GM18517 (cell line): Measurements from ENCODE around the gene CBX7.

Experiments used
- ATAC-seq: cut with Tn5 transposase; IDR thresholded peaks from one replicate; pipeline ENCODE4 v1.9.1; 2021; ENCODE audit warnings: mild to moderate bottlenecking, moderate library complexity; ENCODE audit not compliant: unreplicated experiment

The CBX7 gene

GRCh38 chr22:39094717-39095389 is 57.6 kb downstream of the CBX7 start:
- no peak for ATAC-seq

- no peak for ATAC-seq
These were observed 60.2 kb downstream of the CBX7 start for GRCh38 chr22:39092111-39092862.

GRCh38 chr22:39091126-39092081 is 61.1 kb downstream of the CBX7 start:
- no peak for ATAC-seq

- no peak for ATAC-seq
These were observed 61.9 kb downstream of the CBX7 start for GRCh38 chr22:39090426-39091064.

- no peak for ATAC-seq
These were observed 62.6 kb downstream of the CBX7 start for GRCh38 chr22:39089928-39090327.

DNA sequence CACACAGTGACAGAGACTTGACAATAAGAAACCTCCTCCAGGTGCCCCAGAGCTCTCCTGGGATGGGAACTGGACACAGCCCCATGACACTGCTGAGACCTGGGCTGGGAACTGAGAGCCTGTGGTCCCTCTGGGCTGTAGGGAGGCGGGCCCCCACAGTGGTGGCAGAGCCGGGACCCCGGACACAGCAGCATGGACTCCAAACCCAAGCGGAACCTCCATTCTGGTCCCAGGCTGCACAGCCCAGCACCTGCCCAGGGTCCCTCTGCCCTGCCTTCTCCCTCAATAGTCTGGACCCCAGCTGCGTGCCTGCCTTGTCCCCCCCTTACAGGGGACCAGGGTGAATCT is 63.8 kb downstream of the CBX7 start:
- no peak for ATAC-seq

DNA sequence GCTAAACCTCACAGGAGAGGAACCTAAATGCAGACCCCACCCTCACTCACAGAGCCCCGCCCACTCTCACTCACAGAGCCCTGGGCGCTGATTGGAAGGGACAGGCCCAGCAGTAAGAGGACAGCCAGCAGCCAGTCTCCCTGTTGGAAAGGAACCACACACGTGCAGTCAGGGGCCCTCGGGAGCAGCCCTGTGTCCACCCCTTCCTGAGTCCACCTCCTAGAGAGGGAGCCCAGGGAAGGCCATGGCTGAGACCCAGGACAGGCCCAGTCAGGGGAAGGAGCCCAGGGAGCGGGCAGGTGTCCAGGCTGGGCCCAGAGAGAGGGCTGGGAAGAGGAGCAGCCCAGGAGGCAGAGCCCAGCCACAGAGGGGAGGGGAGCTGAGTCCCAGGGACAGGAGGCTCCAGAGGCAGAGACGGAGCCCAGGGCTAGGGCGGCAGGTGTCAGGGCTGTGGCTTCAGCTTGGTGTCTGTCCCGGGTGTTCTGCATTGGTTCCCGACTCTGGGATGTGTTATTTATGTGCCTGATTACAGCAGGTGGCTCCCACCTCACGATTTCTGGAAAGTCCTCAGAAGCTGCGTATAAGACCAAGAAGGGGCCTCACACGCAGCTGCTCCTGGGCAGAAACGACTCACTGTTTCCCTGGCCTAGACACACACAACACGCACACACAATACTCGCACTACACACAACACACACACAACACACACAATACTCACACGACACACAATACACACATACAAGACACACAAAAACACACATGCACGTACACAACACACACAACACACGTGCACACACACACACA is 64.4 kb downstream of the CBX7 start:
- ATAC-seq: no peak

DNA sequence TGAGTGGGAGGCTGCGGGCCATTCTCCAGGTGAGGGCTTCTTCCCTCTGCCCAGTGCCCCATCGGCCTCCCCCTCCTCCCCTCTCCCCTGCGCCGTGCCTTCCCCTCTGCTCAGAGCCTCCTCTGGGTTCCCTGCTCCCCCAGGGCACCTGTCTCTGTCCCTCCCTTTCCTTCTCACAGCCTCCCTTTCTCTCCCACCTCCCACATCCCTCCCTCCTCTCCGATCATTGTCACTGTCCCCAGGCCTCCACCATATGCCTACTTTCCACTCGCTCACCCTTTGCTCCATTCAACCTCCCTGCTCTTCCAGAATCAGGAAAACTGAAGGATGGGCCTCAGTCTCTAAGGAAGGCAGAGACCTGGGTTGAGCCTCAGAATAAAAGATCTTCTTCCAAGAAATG is 65.4 kb downstream of the CBX7 start:
- ATAC-seq: no peak

- no peak for ATAC-seq
These were observed 67.8 kb downstream of the CBX7 start for GRCh38 chr22:39084666-39085065.

DNA sequence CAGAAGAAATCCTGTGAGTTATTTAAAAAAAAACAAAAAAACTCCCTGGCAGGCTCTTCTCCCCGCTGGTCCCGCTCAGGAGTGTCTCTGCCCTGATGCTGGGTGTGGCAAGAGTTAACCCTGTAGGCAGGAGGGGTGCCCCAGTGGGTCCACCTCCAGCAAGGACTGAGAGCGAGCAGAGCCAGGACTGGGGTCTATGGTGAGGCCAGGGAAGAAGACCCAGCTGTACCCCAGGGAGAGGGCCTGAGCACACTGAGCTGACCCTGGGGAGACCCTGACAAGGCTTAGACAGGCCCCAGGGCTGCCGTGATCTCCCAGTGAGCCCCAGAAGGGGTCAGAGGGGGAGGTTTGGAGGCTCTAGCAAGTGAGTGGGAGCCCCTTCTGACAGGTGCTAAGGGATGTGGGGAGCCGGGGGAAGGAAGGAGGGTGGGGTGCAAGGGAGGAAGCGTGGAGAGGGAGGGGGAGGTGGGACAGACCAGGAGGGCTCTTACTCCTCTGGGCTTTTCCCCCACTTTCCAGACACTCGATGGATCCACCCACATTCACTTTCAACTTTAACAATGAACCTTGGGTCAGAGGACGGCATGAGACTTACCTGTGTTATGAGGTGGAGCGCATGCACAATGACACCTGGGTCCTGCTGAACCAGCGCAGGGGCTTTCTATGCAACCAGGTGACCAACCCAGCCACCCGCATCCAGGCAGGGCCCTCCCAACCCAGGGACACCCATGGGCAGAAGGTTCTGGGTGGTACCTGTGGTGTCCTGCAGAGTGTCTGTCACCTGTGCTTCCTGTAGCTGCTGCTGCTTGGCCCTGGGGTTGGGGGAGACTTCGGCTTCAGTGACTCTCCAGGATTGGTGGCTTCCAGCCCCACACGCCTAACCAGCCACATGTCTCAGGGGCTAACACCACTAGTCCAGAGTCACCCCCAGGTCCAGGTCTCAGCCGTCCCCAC is 69.0 kb downstream of the CBX7 start:
- no peak for ATAC-seq

DNA sequence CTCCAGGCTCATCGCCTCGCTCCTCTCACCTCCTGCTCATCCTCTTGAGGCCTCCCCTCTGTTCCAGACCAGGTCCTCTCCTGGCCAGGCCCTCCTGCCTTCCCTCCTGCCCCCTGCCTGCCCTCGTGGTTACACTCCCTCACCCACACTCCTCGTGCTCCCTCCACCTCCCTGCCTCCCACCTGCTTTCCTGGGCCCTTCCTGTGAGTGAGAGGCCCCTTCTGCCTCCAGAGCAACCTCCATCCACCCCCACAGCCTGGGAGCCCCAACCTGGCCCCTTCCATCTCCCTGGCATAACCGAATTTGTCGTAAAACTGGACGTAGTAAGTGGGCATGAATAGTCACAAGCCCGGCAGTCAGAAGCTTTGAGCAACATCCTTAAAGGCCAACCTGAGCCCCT is 70.9 kb downstream of the CBX7 start:
- no peak for ATAC-seq

DNA sequence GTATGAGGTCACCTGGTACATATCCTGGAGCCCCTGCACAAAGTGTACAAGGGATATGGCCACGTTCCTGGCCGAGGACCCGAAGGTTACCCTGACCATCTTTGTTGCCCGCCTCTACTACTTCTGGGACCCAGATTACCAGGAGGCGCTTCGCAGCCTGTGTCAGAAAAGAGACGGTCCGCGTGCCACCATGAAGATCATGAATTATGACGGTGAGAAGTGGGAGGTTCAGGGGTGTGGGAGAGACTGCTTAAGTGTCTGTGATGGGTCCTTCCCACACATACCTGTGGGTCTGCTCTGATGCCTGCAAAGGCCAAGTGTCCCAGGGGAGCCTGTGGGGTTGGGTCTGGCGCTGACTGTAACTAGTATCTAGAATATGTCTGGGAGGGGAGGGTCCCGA is 71.5 kb downstream of the CBX7 start:
- no peak for ATAC-seq
